Measurements from ENCODE around the gene ASB15. TPM values are rescaled to one million over a fixed set of nuclear protein-coding genes. Genes with fewer than 3 reads are reported as not detected.

Gene ASB15
- total and polyA plus RNA-seq, 2 of the 8 experiments (the other 6 are each of a cell fraction or from before 2014, with no cell fraction given) = not detected

- Histone ChIP-seq H3K36me3 (ENCODE audit: control insufficient read depth in 2 of 4, insufficient read depth in 4 of 4, low read length in 3 of 4) (no peaks in the 10 kb centered on the region), H2BK15ac (ENCODE audit: low read length) (no peak overlapping the region), H3K4me3 (ENCODE audit: extremely low read depth in 1 of 4, insufficient read depth in 2 of 4, low read depth in 3 of 4, low read length in 4 of 4) (no peak overlapping the region), H3K23ac (ENCODE audit: insufficient read length) (no peak overlapping the region), H3K56ac (replicated peaks; ENCODE audit: insufficient read length, low read depth, low read length) (no peak overlapping the region), H3K9ac (replicated peaks in 1 of 4; ENCODE audit: extremely low read depth in 1 of 4, low read depth in 3 of 4, low read length in 3 of 4) (no peak overlapping the region), H3K9me3 (ENCODE audit: insufficient read depth in 2 of 2, low read depth in 1 of 2, low read length in 1 of 2) (no peaks in the 10 kb centered on the region), H3K14ac (ENCODE audit: insufficient read length) (no peak overlapping the region), H3K79me1 (ENCODE audit: low read depth, low read length) (no peaks in the 10 kb centered on the region), H4K5ac (ENCODE audit: insufficient read length, low read depth, low read length) (no peak overlapping the region), H3K27me3 (replicated peaks in 1 of 4; ENCODE audit: control insufficient read depth in 3 of 4, extremely low read depth in 1 of 4, insufficient read depth in 3 of 4, low read length in 3 of 4) (no peaks in the 10 kb centered on the region), H4K8ac (ENCODE audit: extremely low read depth, insufficient read depth, low read length) (no peak overlapping the region), H3K4ac (replicated peaks; ENCODE audit: insufficient read length, low read depth, low read length) (no peak overlapping the region), H3K18ac (ENCODE audit: extremely low read depth, low read length) (no peak overlapping the region), H4K91ac (replicated peaks; ENCODE audit: insufficient read length, low read length) (no peak overlapping the region), H3K27ac (ENCODE audit: low read depth, low read length) (no peak overlapping the region), H2AFZ (ENCODE audit: low read length) (no peak overlapping the region), H2BK20ac (ENCODE audit: low read length) (no peak overlapping the region), H2BK120ac (replicated peaks; ENCODE audit: low read depth, low read length) (no peak overlapping the region), H2BK12ac (ENCODE audit: low read depth, low read length) (no peak overlapping the region), H4K20me1 (replicated peaks in 1 of 2; ENCODE audit: control insufficient read depth in 1 of 2, insufficient read depth in 2 of 2, low read length in 2 of 2) (no peaks in the 10 kb centered on the region), H3K4me2 (ENCODE audit: insufficient read depth in 1 of 2, low read depth in 2 of 2, low read length in 2 of 2) (no peak overlapping the region), H2AK5ac (ENCODE audit: low read depth, low read length) (no peak overlapping the region), H2BK5ac (ENCODE audit: low read depth, low read length) (no peak overlapping the region), H3K79me2 (ENCODE audit: control insufficient read depth in 1 of 2, insufficient read depth in 2 of 2, low read length in 2 of 2) (no peaks in the 10 kb centered on the region), H3K4me1 (replicated peaks in 1 of 4; ENCODE audit: control insufficient read depth in 3 of 4, insufficient read depth in 4 of 4, low read length in 3 of 4) (no peaks in the 10 kb centered on the region; a peak in 1 of 7 replicates), H3K23me2 (ENCODE audit: low read depth, low read length) (no peaks in the 10 kb centered on the region)
- 92% methylated on average over 2 of the region's 2 CpGs; no CpG with 5 or more reads in 1 of the 2 experiments for WGBS, 2 experiments (ENCODE audit: extremely low coverage in 1 of 2, insufficient coverage in 1 of 2, insufficient read length in 1 of 2, insufficient replicate concordance in 2 of 2, low coverage in 1 of 2, low lambda C conversion rate in 2 of 2, missing lambda C conversion rate in 1 of 2)
- ChIA-PET CTCF (ENCODE audit: partially characterized antibody) (interaction anchor here (0.6 kb wide), 1 partner anchor 395 kb away, joined by 3 read pairs; no protein-coding TSS in a partner anchor), POLR2A (ENCODE audit: partially characterized antibody) (no interaction called here)
- DNase-seq (ENCODE audit: low read depth in 1 of 2, low spot score in 2 of 2) (no peak), FAIRE-seq (no peak)
- no peak for TF ChIP-seq ZNF274 (IDR thresholded peaks at IDR 0.05; ENCODE audit: borderline replicate concordance, extremely low read depth, low read length)
- TF ChIP-seq HDAC6 (IDR thresholded peaks at IDR 0.05; ENCODE audit: low read depth, low read length) = no peak
- no peak for TF ChIP-seq POU5F1 (IDR thresholded peaks at IDR 0.05; ENCODE audit: low read depth, low read length)
- TF ChIP-seq TBP (IDR thresholded peaks at IDR 0.05; ENCODE audit: low read depth, low read length) = no peak
- no peak for TF ChIP-seq CTBP2 (IDR thresholded peaks at IDR 0.05; ENCODE audit: borderline replicate concordance, insufficient read depth, insufficient read length, low read length)
- no peak for TF ChIP-seq MAFK (IDR thresholded peaks at IDR 0.05; ENCODE audit: low read depth, low read length)
- TF ChIP-seq NRF1 (IDR thresholded peaks at IDR 0.05; ENCODE audit: low read depth, low read length) = no peak
- TF ChIP-seq NANOG (IDR thresholded peaks at IDR 0.05; ENCODE audit: insufficient read depth, low read depth, low read length, poor library complexity, severe bottlenecking) = no peak
- TF ChIP-seq CEBPB (IDR thresholded peaks at IDR 0.05; ENCODE audit: low read depth, low read length) = no peak
- no peak for TF ChIP-seq TAF1 (IDR thresholded peaks at IDR 0.05; ENCODE audit: low read depth, low read length)
- TF ChIP-seq TEAD4 (IDR thresholded peaks at IDR 0.05; ENCODE audit: low read depth, low read length) = no peak
- TF ChIP-seq RXRA (IDR thresholded peaks at IDR 0.05; ENCODE audit: insufficient read depth, low read depth, low read length) = no peak
- TF ChIP-seq FOSL1 (IDR thresholded peaks at IDR 0.05; ENCODE audit: insufficient read depth, low read depth, low read length) = no peak
- no peak for TF ChIP-seq CREB1 (IDR thresholded peaks at IDR 0.05)
- TF ChIP-seq BRCA1 (IDR thresholded peaks at IDR 0.05; ENCODE audit: low read depth, low read length) = no peak
These were observed 13.2 kb upstream of the ASB15 start for GRCh38 chr7:123588376-123588775.
